HG02642 (cell line): ENCODE measurements around the gene KIAA1614.

Source experiments
- ATAC-seq: cut with Tn5 transposase; IDR thresholded peaks from one replicate; pipeline ENCODE4 v1.9.1; 2021; ENCODE audit warnings: mild to moderate bottlenecking; ENCODE audit not compliant: unreplicated experiment, poor library complexity

Gene KIAA1614

DNA sequence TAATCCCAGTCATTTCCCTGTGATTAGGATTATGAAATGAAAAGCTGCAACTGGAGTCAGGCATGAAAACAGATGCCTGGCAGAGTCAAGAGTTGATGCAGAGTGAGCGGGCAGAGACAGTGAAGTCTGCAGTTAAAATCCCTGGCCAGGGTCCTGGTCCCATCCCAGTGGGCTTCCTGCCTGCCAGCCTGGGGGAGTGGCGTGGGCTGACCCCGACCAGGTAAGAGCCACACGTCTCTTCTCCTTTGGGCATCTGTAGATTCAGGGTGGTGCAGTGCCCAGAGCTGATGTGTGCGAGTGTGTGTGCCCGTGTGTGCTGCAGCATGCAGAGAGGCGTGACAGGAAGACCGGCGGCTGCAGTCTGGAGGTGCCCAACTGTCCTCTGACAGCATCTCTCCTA is 6.2 kb upstream of the KIAA1614 start:
- no peak for ATAC-seq

- ATAC-seq, result no peak
Measured at GRCh38 chr1:180907313-180908055, 5.2 kb upstream of the KIAA1614 start.

DNA sequence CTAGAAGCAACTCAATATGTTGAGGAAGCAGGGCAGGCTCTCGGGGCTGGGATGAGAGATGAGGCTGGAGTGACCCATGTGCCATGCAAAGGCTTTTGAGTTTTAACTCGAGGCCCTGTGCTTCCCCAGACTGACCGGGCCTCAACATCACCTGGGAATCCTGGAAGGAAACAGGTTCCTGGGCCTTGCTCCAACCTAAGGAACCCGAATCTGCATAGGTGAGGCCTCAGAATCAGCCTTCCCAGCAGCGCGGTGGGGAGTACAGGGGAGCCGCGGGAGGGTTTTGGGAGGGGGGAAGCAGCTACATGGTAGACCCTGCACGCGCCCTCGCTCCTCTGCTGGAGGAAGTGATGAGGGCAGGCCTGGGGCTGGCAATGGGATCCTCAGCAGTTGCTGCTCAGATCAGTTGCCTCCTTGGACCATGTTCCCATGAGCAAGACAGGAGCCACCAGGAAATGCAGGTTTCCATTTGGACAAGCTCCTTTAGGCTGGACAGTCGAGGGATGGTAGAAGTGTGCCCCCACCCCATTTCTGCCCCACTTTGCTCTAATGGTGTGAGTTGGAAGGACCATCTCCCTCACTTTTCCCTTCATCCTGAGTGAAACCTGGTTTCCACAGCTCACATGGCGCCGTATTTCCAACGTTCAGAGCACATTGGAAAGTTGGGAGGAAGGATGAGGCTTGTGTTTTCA is 4.5 kb upstream of the KIAA1614 start:
- no peak for ATAC-seq

DNA sequence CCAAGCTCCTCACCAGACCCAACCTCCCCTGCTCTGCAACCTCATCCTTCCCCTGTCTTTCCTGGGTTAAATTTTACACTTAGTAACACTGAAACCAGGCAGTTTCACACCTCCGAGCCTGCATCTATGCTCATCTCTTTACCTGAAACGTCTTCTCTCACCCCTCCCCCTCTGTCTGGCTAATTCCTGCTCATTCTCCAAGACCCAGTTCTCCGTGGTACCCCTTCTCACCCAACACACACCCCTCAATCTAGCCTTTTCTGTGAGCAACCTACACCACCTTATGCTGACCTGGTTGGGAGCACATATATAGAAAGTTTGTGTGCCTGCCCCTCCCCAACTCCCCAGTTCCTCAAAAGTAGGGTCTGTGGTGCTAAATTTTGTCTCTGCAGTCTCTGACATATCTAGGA is 3.7 kb upstream of the KIAA1614 start:
- peak; percentile 25 for ATAC-seq

DNA sequence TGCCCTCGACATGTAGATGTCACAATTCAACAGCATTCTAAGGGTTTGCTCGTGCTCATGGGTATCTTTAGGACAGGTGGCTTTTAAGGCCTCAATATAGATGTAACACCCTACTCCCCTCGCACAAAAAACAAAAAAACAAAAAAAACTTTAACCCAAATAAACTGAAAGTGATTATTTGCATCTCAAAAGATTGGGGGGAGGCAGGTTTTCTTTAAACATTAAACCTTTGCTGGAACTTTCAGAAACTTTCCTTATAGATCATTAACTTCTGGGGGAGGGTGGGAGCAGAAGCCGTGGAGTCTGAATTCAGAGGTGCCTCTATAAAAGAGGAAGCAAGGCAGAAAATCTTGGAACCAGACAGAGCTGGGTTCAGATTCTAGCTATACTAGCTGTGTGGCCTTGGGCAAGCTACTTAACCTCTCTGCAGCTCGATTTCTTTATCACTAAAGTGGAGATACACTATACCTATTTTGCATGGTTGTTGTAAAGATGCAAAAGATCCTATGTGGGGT is 3.2 kb upstream of the KIAA1614 start:
- ATAC-seq, result peak; percentile 43

DNA sequence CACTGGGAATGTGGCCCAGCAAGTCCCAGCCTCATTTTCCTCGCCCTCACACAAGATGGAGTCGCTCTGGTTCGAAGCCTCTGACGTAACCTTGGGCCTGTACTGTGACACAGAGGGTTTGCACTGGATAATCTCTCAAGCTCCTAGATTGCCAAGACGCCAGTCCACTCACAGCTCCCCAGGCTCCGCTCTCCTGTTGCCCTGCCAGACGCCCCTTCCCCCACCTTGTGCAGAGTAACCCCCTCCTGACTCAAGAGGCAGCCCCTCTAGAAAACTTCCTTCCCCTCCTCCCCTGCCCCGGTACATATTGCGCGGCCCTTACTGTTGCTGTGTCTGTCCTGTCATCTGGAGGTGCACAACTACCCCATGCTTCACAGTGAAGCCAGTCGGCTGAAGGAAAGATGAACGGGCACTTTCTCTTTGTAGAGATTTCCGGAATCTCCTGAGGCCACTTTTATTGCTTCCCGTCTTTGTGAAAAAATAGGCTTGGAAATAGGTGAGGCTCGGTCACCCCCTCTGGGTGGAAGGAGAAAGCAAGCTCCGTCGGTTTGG is 981 bp upstream of the KIAA1614 start:
- no peak for ATAC-seq

DNA sequence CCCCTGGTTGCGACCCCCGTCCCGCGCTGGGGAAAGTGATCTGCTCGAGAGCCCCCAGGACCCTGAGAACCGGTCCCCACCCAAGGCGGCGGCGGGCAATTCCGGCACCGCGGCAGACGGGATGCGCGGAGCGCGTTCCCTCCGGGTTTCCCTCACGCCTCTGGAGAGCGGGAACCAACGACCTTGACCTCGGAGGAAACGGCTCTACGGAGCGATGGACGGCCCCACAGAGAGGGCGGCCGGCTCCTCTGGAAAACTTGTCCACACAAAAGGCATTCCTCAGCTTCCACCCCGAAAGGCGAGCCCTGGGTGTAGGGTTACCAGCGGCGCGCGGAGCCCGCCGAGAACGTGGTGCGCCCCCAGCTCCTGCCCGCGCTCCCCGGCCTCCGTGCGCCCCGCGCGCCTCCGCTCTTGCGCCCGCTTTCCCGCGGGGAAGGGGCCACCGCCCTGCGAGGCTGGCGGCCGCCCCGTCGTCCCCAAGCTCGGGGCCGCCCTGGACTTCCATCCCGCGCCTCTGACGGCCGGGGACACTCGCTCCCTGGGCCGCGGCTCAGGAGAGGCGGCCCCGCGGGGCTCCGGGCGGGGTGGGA is 391 bp upstream of the KIAA1614 start:
- ATAC-seq, result peak; percentile 19

- ATAC-seq, result no peak
Measured at GRCh38 chr1:180915426-180915965, 2.8 kb downstream of the KIAA1614 start.

GRCh38 chr1:180916012-180916770 is 3.5 kb downstream of the KIAA1614 start:
- no peak for ATAC-seq

GRCh38 chr1:180916771-180917170 is 4.1 kb downstream of the KIAA1614 start:
- no peak for ATAC-seq

- ATAC-seq, result no peak
Measured at GRCh38 chr1:180917306-180918065, 4.8 kb downstream of the KIAA1614 start.

DNA sequence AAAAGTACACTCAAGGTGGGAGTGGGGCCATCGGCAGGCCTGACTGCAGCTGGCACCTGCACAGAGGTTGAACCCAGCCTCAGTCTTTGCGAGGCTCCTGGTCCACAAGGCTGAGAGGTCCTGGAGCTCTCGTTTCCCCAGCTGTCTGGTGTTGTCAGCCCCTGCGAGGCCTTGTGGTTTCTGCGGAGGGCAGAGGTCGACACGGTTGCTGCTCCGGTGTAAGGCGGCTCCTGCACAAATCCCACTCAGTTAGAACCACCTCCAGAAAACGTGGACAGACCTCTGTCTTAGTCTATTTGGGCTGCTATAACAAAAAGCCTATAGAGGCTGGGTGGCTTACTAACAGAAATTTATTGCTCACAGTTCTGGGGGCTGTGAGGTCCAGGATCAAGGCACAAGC is 5.8 kb downstream of the KIAA1614 start:
- no peak for ATAC-seq

- ATAC-seq, result no peak
Measured at GRCh38 chr1:180919183-180919700, 6.5 kb downstream of the KIAA1614 start.

- no peak for ATAC-seq
Measured at GRCh38 chr1:180920193-180920592, 7.5 kb downstream of the KIAA1614 start.

DNA sequence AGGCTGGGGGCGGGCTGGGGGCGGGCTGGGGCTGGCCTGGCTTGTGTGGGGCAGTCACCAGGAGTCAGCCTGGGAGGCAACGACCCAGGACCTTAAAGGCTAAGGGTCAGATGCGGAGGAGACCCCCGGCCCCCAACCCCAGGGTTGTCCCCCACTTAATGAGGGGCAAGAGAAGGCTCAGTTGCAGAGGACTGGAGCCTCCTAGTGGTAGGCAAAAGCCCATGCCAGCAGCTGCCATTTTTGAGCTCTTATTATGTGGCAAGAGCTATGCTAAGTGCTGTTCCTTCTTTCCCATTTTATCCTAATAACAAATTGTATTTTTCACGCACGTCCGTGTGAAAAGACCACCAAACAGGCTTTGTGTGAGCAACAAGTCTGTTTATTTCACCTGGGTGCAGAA is 8.0 kb downstream of the KIAA1614 start:
- ATAC-seq, result no peak

GRCh38 chr1:180921386-180921785 is 8.7 kb downstream of the KIAA1614 start:
- no peak for ATAC-seq

DNA sequence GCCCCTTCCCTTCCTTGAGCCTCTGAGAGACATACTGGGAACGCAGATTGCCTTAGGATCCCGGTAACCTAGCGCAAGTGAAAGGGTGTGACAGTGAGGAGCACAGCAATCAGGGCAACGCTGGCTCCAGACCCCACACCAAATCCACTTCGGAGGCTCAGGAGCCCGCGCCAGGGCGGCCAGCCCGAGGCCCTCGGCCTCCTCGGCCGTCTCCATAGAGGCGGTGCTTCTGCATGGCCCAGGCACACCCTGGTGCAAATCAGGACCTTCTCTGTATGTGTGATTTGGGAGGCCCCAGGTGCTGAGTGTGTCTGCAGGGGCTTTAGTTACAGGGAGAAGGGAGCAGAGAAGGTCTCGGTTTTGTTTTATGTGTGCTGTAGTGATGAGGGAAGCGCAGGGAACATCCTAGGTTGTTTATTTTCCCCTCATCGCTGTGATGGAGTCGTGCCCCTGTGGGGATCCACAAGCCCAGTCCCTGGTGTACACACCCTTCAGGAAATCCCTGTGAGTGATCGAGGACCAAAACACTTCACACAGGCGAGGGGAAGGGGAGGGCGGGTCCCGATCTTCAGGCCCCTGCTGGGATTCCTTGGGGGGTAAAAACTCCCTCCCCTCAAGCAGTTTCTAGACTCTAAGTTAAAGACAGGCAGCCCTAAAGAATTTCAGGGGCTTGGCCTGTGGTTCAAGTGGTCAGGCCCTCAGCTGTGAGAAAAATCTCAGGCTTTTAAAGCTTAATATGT is 9.4 kb downstream of the KIAA1614 start:
- no peak for ATAC-seq

- ATAC-seq, result no peak
Measured at GRCh38 chr1:180922631-180923015, 9.9 kb downstream of the KIAA1614 start.
